Osteocyte (in vitro differentiated cells): ENCODE results near the gene ITGAV. TPM values are rescaled to one million over a fixed set of nuclear protein-coding genes. Genes with fewer than 3 reads are reported as not detected.

Experiments
- DNase-seq: peaks from one replicate; pipeline ENCODE4 v3.0.0; 2021; ENCODE audit warnings: mixed read lengths; ENCODE audit not compliant: unreplicated experiment; ENCODE audit errors: extremely low spot score
- H3K27ac Mint-ChIP-seq: one replicate; pipeline ENCODE4 v1.8.0; 2021; ENCODE audit warnings: mild to moderate bottlenecking, mixed read lengths; ENCODE audit not compliant: unreplicated experiment
- H3K27me3 Mint-ChIP-seq: one replicate; pipeline ENCODE4 v1.8.0; 2021; ENCODE audit warnings: mixed read lengths; ENCODE audit not compliant: unreplicated experiment
- H3K36me3 Mint-ChIP-seq: one replicate; pipeline ENCODE4 v1.8.0; 2021; ENCODE audit warnings: mixed read lengths; ENCODE audit not compliant: unreplicated experiment
- H3K4me1 Mint-ChIP-seq: one replicate; pipeline ENCODE4 v1.8.0; 2021; ENCODE audit warnings: mixed read lengths; ENCODE audit not compliant: unreplicated experiment
- H3K4me3 Mint-ChIP-seq: one replicate; pipeline ENCODE4 v1.8.0; 2021; ENCODE audit warnings: mild to moderate bottlenecking, moderate library complexity, mixed read lengths; ENCODE audit not compliant: unreplicated experiment
- H3K9me3 Mint-ChIP-seq: one replicate; pipeline ENCODE4 v1.8.0; 2021; ENCODE audit warnings: mixed read lengths; ENCODE audit not compliant: unreplicated experiment
- total RNA-seq: library from RNA; stranded (reverse); gene quantifications from 2 replicates; pipeline ENCODE4 v1.2.1, GENCODE V29; 2021
- TF ChIP-seq, protein P1 (sequence below): fragments of 200-600 bp; sonication (generic); IDR thresholded peaks from 2 replicates; pipeline ENCODE4 v1.5.0; 2021; ENCODE audit warnings: antibody characterized with exemption, mild to moderate bottlenecking, moderate library complexity

The ITGAV gene
- total RNA-seq, 1 donor from 2014 or later: 141 TPM

- Mint-ChIP-seq H3K4me3 (no peak overlapping the region), H3K36me3 (no peaks in the 10 kb centered on the region), H3K4me1 (peaks cover 61% of the 10 kb centered on the region), H3K9me3 (no peaks in the 10 kb centered on the region), H3K27me3 (no peaks in the 10 kb centered on the region), H3K27ac (no peak overlapping the region)
- no peak for DNase-seq
- TF ChIP-seq, protein P1, sequence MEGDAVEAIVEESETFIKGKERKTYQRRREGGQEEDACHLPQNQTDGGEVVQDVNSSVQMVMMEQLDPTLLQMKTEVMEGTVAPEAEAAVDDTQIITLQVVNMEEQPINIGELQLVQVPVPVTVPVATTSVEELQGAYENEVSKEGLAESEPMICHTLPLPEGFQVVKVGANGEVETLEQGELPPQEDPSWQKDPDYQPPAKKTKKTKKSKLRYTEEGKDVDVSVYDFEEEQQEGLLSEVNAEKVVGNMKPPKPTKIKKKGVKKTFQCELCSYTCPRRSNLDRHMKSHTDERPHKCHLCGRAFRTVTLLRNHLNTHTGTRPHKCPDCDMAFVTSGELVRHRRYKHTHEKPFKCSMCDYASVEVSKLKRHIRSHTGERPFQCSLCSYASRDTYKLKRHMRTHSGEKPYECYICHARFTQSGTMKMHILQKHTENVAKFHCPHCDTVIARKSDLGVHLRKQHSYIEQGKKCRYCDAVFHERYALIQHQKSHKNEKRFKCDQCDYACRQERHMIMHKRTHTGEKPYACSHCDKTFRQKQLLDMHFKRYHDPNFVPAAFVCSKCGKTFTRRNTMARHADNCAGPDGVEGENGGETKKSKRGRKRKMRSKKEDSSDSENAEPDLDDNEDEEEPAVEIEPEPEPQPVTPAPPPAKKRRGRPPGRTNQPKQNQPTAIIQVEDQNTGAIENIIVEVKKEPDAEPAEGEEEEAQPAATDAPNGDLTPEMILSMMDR: no peak
These were observed 16.3 kb upstream of the ITGAV start for GRCh38 chr2:186573531-186573930.

DNA sequence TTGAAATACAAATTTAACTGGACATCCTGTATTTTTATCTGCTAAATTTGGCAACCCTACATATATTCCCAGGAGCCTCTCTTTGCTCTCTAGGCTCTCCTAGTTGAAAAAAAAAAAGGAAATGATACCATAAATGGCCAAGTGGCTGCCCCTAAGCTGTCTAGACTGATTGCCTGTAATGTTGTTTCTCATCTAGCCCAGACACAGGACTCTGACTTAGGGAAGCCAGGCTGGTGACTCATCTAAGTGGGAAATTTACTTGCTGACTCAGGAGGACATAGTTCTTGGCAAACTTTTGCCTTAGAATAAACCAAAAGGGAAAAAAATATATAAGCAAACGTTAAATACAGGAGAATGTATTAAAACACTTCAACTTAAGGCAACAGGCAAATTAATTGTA, 14.6 kb upstream of the ITGAV start:
- DNase-seq: no peak
- H3K9me3 Mint-ChIP-seq: no peaks in the 10 kb centered on the region
- TF ChIP-seq, protein P1: no peak
- H3K27me3 Mint-ChIP-seq: no peaks in the 10 kb centered on the region
- peak overlapping the region; percentile 83 for H3K27ac Mint-ChIP-seq
- no peaks in the 10 kb centered on the region for H3K36me3 Mint-ChIP-seq
- no peak overlapping the region for H3K4me3 Mint-ChIP-seq
- H3K4me1 Mint-ChIP-seq: peaks cover 54% of the 10 kb centered on the region

DNA sequence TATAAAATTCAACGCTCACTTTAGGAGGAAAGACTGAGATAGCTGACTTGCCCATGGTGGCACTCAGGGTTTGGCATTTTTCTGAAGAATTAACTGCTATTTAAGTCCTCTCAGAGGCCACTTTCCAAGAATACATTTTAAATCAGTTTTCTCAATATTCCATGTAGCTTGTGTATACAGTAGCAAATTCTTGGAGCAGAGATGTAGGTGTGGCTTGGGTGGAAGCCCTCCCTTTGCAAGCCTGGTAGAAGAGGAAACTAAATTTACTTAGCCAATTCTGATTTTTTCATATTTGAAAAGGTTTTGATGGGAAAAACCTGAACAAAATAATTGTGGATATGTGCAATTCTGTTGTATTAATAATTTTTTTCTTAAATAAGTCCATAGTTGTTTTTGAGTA, 14.0 kb upstream of the ITGAV start:
- no peaks in the 10 kb centered on the region for H3K27me3 Mint-ChIP-seq
- H3K27ac Mint-ChIP-seq: peak overlapping the region; percentile 83
- no peaks in the 10 kb centered on the region for H3K36me3 Mint-ChIP-seq
- H3K4me3 Mint-ChIP-seq: no peak overlapping the region
- TF ChIP-seq, protein P1: no peak
- no peak for DNase-seq
- H3K9me3 Mint-ChIP-seq: no peaks in the 10 kb centered on the region
- H3K4me1 Mint-ChIP-seq: peaks cover 49% of the 10 kb centered on the region

DNA sequence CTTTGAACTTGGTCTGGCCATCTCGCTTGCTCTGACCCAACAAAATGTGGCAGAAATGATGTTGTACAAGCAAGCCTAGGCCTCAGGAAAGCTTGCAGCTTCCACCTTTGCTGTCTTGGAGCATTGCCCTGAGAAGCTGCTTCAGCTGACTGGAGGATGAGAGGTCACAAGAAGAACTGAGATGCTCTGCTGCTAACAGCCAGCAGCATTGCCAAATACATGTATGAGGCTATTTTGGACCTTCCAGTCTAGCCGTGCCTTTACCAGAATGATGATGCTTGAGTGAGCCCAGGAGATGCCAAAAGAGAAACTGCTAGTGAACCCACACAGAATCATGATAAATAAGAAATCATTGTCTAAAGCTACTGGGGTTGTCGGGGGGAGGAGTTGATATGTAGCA, 13.2 kb upstream of the ITGAV start:
- TF ChIP-seq, protein P1: no peak
- H3K4me1 Mint-ChIP-seq: peaks cover 42% of the 10 kb centered on the region
- H3K27me3 Mint-ChIP-seq: no peaks in the 10 kb centered on the region
- H3K27ac Mint-ChIP-seq: peak overlapping the region; percentile 53
- H3K4me3 Mint-ChIP-seq: no peak overlapping the region
- H3K9me3 Mint-ChIP-seq: no peaks in the 10 kb centered on the region
- no peak for DNase-seq
- H3K36me3 Mint-ChIP-seq: no peaks in the 10 kb centered on the region

DNA sequence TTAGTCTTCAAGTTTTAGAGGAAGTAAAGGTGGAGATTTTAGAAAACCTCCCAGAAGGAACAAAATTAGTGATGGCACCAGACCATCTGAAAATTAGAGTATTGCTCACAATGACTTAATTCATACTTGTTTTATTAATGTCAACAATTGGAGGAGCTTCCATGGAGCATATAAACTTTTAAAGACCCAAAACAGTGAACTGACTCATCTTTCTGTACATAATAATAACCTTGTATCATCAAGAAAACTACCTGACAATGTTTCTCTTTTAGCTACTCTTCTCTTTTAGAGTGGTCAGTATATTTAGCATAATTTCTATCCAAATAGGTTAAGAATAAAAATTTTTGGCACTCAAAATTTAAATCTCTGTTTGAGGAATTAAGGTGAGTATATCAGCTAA, 7.2 kb upstream of the ITGAV start:
- Mint-ChIP-seq H3K27ac (no peak overlapping the region), H3K9me3 (no peaks in the 10 kb centered on the region), H3K27me3 (no peaks in the 10 kb centered on the region), H3K4me3 (no peak overlapping the region), H3K4me1 (peaks cover 1% of the 10 kb centered on the region), H3K36me3 (no peaks in the 10 kb centered on the region)
- TF ChIP-seq, protein P1: no peak
- DNase-seq: no peak
